GM12892 (cell line): ENCODE results near the gene FKBP15.

Experiments
- POLR2A ChIP-seq: IDR thresholded peaks from 2 replicates; pipeline ENCODE4 v1.6.1; 2011; ENCODE audit warnings: low read depth, low read length, control low read depth
- POLR2AphosphoS5 ChIP-seq: IDR thresholded peaks from 2 replicates; pipeline ENCODE4 v1.6.1; 2011; ENCODE audit warnings: low read depth, low read length, control low read depth

DNA sequence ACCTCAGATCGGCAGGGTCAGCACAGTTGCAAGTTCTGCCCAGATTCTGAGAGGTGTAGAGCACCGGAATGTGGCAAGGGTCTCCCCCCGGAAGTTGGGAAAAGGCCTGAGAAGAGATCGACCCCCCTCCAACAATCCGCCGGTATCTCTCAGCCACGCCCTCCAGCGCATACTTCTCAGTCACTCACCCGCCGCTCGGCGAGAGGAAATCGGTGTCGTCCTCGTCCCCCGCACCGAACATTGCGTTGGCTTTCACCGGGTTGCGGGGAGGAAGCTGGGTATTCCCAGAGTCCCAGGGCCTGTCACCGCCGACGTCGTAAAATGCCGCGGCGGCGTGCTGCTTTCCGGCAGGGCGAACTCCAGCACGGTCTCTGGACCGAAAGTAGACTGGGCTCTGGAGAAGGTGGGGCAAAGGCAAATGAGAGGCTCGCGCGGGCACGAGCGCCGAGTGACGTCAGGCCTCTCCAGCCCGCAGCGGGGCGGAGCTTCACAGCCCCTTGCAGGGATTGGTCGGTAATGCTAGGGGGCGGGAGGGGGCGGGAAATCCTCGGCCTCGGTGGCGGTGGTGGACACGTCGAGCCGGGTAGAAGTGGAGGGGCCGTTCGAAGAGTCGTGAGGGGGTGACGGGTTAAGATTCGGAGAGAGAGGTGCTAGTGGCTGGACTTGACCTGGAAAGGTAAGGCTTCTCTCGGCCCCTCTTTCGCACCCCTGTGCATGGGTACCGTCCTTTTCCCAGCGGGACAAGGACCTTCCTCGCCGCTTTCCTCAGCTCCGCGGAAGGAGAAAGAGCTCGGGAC is at the start of gene FKBP15, which contains the start of gene SLC31A1:
- TF ChIP-seq POLR2A (peak; percentile 74), POLR2AphosphoS5 (peak; percentile 51; the same call in 1 of the 2 replicates)
